Activated CD8-positive, alpha-beta T cell treated with anti-CD3 and anti-CD28 coated beads for 36 hours (primary cell): ENCODE measurements around the gene TNFRSF1A. TPM values are rescaled to one million over a fixed set of nuclear protein-coding genes. Genes with fewer than 3 reads are reported as not detected.

Experiments used
- ATAC-seq: fragments of 200-7000 bp; cut with Tn5 transposase; one replicate; pipeline ENCODE4 v1.10.0; 2021; ENCODE audit warnings: mild to moderate bottlenecking, moderate library complexity
- CTCF ChIA-PET: fragments of 350-600 bp; sonication (Branson Sonifier 250); formaldehyde crosslinking; loops from one replicate; lab custom pipeline; 2021; ENCODE audit warnings: antibody characterized with exemption; lab: Charles Lee
- POLR2A ChIA-PET: fragments of 350-600 bp; sonication (Branson Sonifier 250); formaldehyde crosslinking; loops from one replicate; lab custom pipeline; 2021; ENCODE audit warnings: antibody characterized with exemption; lab: Charles Lee
- DNase-seq: peaks from one replicate; pipeline ENCODE4 v3.0.0-alpha.2; 2020
- H3K27ac Mint-ChIP-seq: one replicate; pipeline ENCODE4 v1.8.0; 2021; ENCODE audit warnings: mild to moderate bottlenecking, mixed read lengths
- H3K27me3 Mint-ChIP-seq: one replicate; pipeline ENCODE4 v1.8.0; 2021; ENCODE audit warnings: mixed read lengths
- H3K36me3 Mint-ChIP-seq: one replicate; pipeline ENCODE4 v1.8.0; 2021; ENCODE audit warnings: low read depth, mixed read lengths
- H3K4me1 Mint-ChIP-seq: one replicate; pipeline ENCODE4 v1.8.0; 2021; ENCODE audit warnings: low read depth, mixed read lengths
- H3K4me3 Mint-ChIP-seq: one replicate; pipeline ENCODE4 v1.8.0; 2021; ENCODE audit warnings: mild to moderate bottlenecking, moderate library complexity, mixed read lengths
- H3K9me3 Mint-ChIP-seq: one replicate; pipeline ENCODE4 v1.8.0; 2021; ENCODE audit warnings: mixed read lengths
- CTCF ChIP-seq: fragments of 200-600 bp; IDR thresholded peaks from one replicate; pipeline ENCODE4 v1.8.0; 2022; ENCODE audit warnings: antibody characterized with exemption, mild to moderate bottlenecking
- intact Hi-C: fragments of 100-400 bp; cut with micrococcal nuclease; formaldehyde crosslinking; loops from one replicate; pipeline ENCODE4 v1.10.0; 2022
- total RNA-seq, 2 experiments: library from RNA; stranded (reverse); gene quantifications; one replicate each; pipeline ENCODE4 v1.2.3, GENCODE V29; 2021

TNFRSF1A gene
- total RNA-seq, 2 experiments from 2014 or later, result 40.6 TPM

DNA sequence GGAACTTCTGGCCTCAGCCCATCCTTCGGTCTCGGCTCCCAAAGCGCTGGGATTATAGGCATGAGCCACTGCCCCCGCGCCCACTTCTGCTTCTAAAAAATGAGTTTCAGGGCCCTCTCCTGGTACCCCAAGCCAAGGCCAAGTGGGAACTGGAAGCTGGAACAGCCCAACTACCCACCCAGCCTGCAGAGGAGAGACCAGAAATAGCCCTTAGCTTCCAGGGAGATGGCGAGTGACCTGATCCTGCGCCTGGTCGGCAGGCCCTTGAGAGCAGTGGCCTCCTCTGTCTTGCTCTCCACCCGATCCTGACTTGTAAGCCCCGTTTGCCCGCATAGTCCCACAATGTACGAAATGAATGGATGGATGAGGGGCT is 62.6 kb downstream of the TNFRSF1A start:
- ChIA-PET CTCF (interaction anchor here (0.5 to 10.0 kb wide), 52 partner anchors 8 to 291 kb away, joined by 3 to 160 read pairs (median 4); partner anchors contain the start of gene CD9), POLR2A (interaction anchor here (1.1 to 1.6 kb wide), 2 partner anchors 66 to 111 kb away, joined by 3 to 4 read pairs; no protein-coding TSS in a partner anchor)
- ATAC-seq (no peak), DNase-seq (no peak)
- Mint-ChIP-seq H3K27ac (no peak overlapping the region), H3K9me3 (no peaks in the 10 kb centered on the region), H3K4me3 (peak overlapping the region; percentile 22), H3K4me1 (peaks cover 5% of the 10 kb centered on the region), H3K27me3 (peaks cover 20% of the 10 kb centered on the region), H3K36me3 (no peaks in the 10 kb centered on the region)
- intact Hi-C loops, result no loop called here
- no peak for TF ChIP-seq CTCF

Other genes with a start within 250 kb of the TNFRSF1A start
- gene VWF, start 217.4 kb downstream of the TNFRSF1A start, total RNA-seq, result under 1 TPM; 0.11 to 0.13 TPM
- 1 to 10 TPM; 9.1 to 9.2 TPM for gene CD9, start 141.7 kb downstream of the TNFRSF1A start, total RNA-seq
- not detected for gene PLEKHG6, start 31.4 kb downstream of the TNFRSF1A start, total RNA-seq
- 1 to 10 TPM; 2.3 to 3.8 TPM for gene SCNN1A, start 33.5 kb upstream of the TNFRSF1A start, total RNA-seq
- 1 to 10 TPM; 1.5 to 1.6 TPM for gene LTBR, start 42.1 kb upstream of the TNFRSF1A start, total RNA-seq
- gene CD27, start 102.9 kb upstream of the TNFRSF1A start, total RNA-seq, result 100 to 1,000 TPM; 160 to 164 TPM
- 10 to 100 TPM; 23.3 to 28.0 TPM for gene TAPBPL, start 110.0 kb upstream of the TNFRSF1A start, total RNA-seq
- 10 to 100 TPM; 50.0 to 51.2 TPM for gene VAMP1, start 128.6 kb upstream of the TNFRSF1A start, total RNA-seq
- 100 to 1,000 TPM; 230 to 254 TPM for gene MRPL51, start 151.2 kb upstream of the TNFRSF1A start, total RNA-seq
- 100 to 1,000 TPM; 195 to 196 TPM for gene NCAPD2, start 152.0 kb upstream of the TNFRSF1A start, total RNA-seq
- gene GAPDH, start 192.4 kb upstream of the TNFRSF1A start, total RNA-seq, result 1,000 to 10,000 TPM; 9,109 to 9,234 TPM
- gene IFFO1, start 214.0 kb upstream of the TNFRSF1A start, total RNA-seq, result 1 to 10 TPM; 7.8 to 8.5 TPM
- 10 to 100 TPM; 87.9 to 89.4 TPM for gene NOP2, start 226.2 kb upstream of the TNFRSF1A start, total RNA-seq